ENCODE data around the gene TMEM178B. TPM values are rescaled to one million over a fixed set of nuclear protein-coding genes. Genes with fewer than 3 reads are reported as not detected.

Gene TMEM178B
- total RNA-seq, 1 donor, result 0.43 TPM

GRCh38 chr7:141306081-141306480 lies 232.2 kb downstream of the TMEM178B start:
- no peak for DNase-seq (ENCODE audit: low read depth)
- TF ChIP-seq CTCF (IDR thresholded peaks at IDR 0.05; ENCODE audit: insufficient read depth, low read depth, low read length), result no peak

GRCh38 chr7:141312395-141312794 lies 238.5 kb downstream of the TMEM178B start:
- no peak for TF ChIP-seq CTCF (IDR thresholded peaks at IDR 0.05; ENCODE audit: insufficient read depth, low read depth, low read length)
- no peak overlapping the region for H3K4me3 ChIP-seq (ENCODE audit: low read depth, low read length)
- DNase-seq (ENCODE audit: low read depth), result no peak

More at GRCh38 chr7:141306081-141306480, 232.2 kb downstream of the TMEM178B start:
- no peak overlapping the region for H3K4me3 ChIP-seq (ENCODE audit: low read depth, low read length)

GRCh38 chr7:141312828-141313521 lies 239.1 kb downstream of the TMEM178B start:
- TF ChIP-seq CTCF (IDR thresholded peaks at IDR 0.05; ENCODE audit: insufficient read depth, low read depth, low read length), result no peak

GRCh38 chr7:141313896-141314295 lies 240.0 kb downstream of the TMEM178B start:
- no peak overlapping the region for H3K4me3 ChIP-seq (ENCODE audit: low read depth, low read length)
- TF ChIP-seq CTCF (IDR thresholded peaks at IDR 0.05; ENCODE audit: insufficient read depth, low read depth, low read length), result no peak
- DNase-seq (ENCODE audit: low read depth), result no peak

More at GRCh38 chr7:141312828-141313521, 239.1 kb downstream of the TMEM178B start:
- DNase-seq (ENCODE audit: low read depth), result no peak
- H3K4me3 ChIP-seq (ENCODE audit: low read depth, low read length), result no peak overlapping the region

GRCh38 chr7:141317033-141317585 lies 243.2 kb downstream of the TMEM178B start:
- no peak overlapping the region for H3K4me3 ChIP-seq (ENCODE audit: low read depth, low read length)
- no peak for TF ChIP-seq CTCF (IDR thresholded peaks at IDR 0.05; ENCODE audit: insufficient read depth, low read depth, low read length)
- no peak for DNase-seq (ENCODE audit: low read depth)

GRCh38 chr7:141320287-141320686 lies 246.4 kb downstream of the TMEM178B start:
- H3K4me3 ChIP-seq (ENCODE audit: low read depth, low read length), result no peak overlapping the region
- no peak for TF ChIP-seq CTCF (IDR thresholded peaks at IDR 0.05; ENCODE audit: insufficient read depth, low read depth, low read length)
- DNase-seq (ENCODE audit: low read depth), result no peak
